ENCODE data around the gene EFCAB12.

Gene EFCAB12

GRCh38 chr3:129428376-129429079 is at the start of gene EFCAB12:
Gene EFCAB12, minus strand, starts transcription at chr3:129428636. Its CDS starts 148 bp downstream, at chr3:129428488.
- DNase-seq (ENCODE audit: low read depth in 2 of 2) = peak; percentile 65 to 73

- DNase-seq (ENCODE audit: low read depth in 2 of 2) = no peak
These were observed 48.1 kb upstream of the EFCAB12 start for GRCh38 chr3:129476586-129476985.

- no peak for DNase-seq (ENCODE audit: low read depth in 2 of 2)
These were observed 47.4 kb upstream of the EFCAB12 start for GRCh38 chr3:129475863-129476262.

GRCh38 chr3:129474984-129475804 is 46.8 kb upstream of the EFCAB12 start:
- DNase-seq (ENCODE audit: low read depth in 2 of 2) = no peak

GRCh38 chr3:129473769-129474152 is 45.3 kb upstream of the EFCAB12 start:
- no peak for DNase-seq (ENCODE audit: low read depth in 2 of 2)

- DNase-seq (ENCODE audit: low read depth in 2 of 2) = no peak
These were observed 44.8 kb upstream of the EFCAB12 start for GRCh38 chr3:129473067-129473768.

- no peak for DNase-seq (ENCODE audit: low read depth in 2 of 2)
These were observed 42.4 kb upstream of the EFCAB12 start for GRCh38 chr3:129470861-129471260.

GRCh38 chr3:129469026-129469425 is 40.6 kb upstream of the EFCAB12 start:
- DNase-seq (ENCODE audit: low read depth in 2 of 2) = no peak

- no peak for DNase-seq (ENCODE audit: low read depth in 2 of 2)
These were observed 39.5 kb upstream of the EFCAB12 start for GRCh38 chr3:129467932-129468331.

- DNase-seq (ENCODE audit: low read depth in 2 of 2) = no peak
These were observed 35.3 kb upstream of the EFCAB12 start for GRCh38 chr3:129463716-129464115.

GRCh38 chr3:129463094-129463493 is 34.7 kb upstream of the EFCAB12 start:
- DNase-seq (ENCODE audit: low read depth in 2 of 2) = no peak

GRCh38 chr3:129462361-129462968 is 34.0 kb upstream of the EFCAB12 start:
- DNase-seq (ENCODE audit: low read depth in 2 of 2) = no peak

- DNase-seq (ENCODE audit: low read depth in 2 of 2) = no peak
These were observed 33.2 kb upstream of the EFCAB12 start for GRCh38 chr3:129461461-129462146.

GRCh38 chr3:129461022-129461421 is 32.6 kb upstream of the EFCAB12 start:
- DNase-seq (ENCODE audit: low read depth in 2 of 2) = no peak

GRCh38 chr3:129460572-129460971 is 32.1 kb upstream of the EFCAB12 start:
- DNase-seq (ENCODE audit: low read depth in 2 of 2) = no peak

- DNase-seq (ENCODE audit: low read depth in 2 of 2) = no peak
These were observed 31.7 kb upstream of the EFCAB12 start for GRCh38 chr3:129460155-129460554.

- DNase-seq (ENCODE audit: low read depth in 2 of 2) = no peak
These were observed 25.3 kb upstream of the EFCAB12 start for GRCh38 chr3:129453732-129454131.

- DNase-seq (ENCODE audit: low read depth in 2 of 2) = no peak
These were observed 21.1 kb upstream of the EFCAB12 start for GRCh38 chr3:129449279-129450115.

GRCh38 chr3:129448186-129448895 is 19.9 kb upstream of the EFCAB12 start:
- DNase-seq (ENCODE audit: low read depth in 2 of 2) = no peak

GRCh38 chr3:129446926-129447325 is 18.5 kb upstream of the EFCAB12 start:
- DNase-seq (ENCODE audit: low read depth in 2 of 2) = no peak

All from stimulated activated CD8-positive, alpha-beta memory T cell treated with anti-CD3 and anti-CD28 coated beads, Interleukin-15, amount 100 ng/mL, for 4 hours (primary cell).